CD4-positive, alpha-beta T cell treated with Interleukin-4 for 1 hour (primary cell): Measurements from ENCODE around the gene PTF1A.

Experiments used
- DNase-seq, 2 donors: peaks; one replicate each; pipeline ENCODE4 v3.0.0-alpha.2; 2020 to 2022

PTF1A gene

DNA sequence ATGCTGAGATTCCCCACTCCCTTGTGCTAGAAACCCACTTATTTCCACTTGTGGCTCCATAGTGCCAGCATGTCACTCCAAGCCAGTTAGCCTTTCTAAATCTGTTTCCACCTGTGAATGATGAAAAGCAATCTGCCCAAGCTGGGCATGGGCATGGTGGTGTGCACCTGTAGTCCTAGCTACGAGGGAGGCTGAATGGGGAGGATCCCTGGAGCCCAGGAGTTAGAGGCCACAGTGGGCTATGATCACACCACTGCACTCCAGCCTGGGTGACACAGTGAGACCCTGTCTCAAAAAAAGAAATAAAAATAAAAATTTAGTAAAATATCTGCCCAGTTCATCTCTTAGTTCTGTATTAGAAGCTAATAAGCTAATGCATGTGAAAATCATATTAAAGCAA, 5.0 kb upstream of the PTF1A start:
- no peak for DNase-seq

DNA sequence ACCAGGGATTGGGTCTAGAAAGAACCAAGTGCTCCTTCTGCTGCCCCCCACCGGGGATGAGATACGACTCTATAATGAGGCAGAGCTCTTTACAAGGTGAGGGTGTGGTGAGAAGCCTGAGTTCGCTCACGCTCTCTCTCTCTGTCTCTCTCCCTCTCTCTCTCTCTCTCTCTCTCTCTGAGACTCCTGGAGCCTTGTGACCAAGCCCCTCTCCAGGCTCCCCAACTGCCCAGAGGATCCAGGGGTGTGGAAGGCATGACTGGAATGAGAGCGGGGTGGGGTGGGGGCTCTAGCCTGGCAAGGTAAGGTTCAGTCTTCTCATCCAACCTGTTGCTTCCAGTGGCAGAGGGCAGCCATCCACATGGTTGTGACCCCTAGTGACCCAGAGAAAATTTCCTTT, 3.1 kb upstream of the PTF1A start:
- no peak for DNase-seq

DNA sequence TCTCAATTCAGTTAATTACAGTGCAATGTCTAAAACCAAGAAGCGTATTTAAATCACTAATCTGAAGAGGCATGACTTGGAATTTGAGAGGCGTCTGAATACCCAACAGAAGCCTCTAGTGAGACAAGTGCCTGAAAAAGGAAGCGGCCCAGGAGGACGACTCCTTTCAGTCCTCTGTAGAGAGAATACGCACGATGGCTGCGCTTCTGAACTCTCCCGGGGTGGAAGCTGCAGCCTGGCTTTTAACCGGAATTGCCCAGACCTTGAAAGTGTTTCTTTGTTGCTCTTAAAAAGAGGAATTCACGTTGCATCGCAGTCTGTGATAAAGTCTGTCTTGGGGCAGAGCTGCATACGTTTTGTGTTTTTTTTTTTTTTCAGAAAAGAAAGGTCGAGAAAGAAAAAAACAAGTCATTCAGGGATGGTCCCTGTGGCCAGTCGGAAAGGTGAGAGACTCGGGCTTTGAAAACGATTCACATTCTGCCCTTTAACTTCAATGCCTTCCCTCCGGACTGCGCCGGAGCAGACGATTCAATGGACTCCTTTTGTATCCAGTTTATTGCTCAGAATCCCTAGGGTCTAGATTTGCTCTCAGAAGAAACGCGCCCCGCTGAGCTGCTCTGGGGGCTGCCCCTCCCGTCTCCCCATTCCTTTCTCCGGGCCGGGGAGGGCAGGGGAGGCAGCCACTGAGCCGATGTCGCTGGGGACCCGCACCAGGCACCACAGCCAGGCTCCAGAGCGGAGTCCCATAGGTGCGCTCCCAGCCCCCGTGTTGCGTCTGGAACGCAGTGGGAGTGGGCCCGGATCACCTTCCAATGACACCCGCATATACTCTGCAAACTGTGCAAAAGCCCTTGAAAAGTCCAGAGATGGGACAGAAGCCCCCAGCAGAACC, 994 bp upstream of the PTF1A start:
- DNase-seq = no peak

DNA sequence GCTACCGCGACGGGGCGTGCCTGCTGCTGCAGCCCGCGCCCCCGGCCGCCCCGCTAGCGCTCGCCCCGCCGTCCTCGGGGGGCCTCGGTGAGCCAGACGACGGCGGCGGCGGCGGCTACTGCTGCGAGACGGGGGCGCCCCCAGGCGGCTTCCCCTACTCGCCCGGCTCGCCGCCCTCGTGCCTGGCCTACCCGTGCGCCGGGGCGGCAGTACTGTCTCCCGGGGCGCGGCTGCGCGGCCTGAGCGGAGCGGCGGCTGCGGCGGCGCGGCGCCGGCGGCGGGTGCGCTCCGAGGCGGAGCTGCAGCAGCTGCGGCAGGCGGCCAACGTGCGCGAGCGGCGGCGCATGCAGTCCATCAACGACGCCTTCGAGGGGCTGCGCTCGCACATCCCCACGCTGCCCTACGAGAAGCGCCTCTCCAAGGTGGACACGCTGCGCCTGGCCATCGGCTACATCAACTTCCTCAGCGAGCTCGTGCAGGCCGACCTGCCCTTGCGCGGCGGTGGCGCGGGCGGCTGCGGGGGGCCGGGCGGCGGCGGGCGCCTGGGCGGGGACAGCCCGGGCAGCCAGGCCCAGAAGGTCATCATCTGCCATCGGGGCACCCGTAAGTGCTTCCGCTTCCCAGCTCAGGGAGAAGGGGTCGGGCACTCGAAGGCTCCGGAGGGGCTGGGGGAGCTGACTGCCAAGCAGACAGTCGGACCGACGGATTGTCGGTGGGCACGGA, 761 bp downstream of the PTF1A start:
- DNase-seq = no peak

DNA sequence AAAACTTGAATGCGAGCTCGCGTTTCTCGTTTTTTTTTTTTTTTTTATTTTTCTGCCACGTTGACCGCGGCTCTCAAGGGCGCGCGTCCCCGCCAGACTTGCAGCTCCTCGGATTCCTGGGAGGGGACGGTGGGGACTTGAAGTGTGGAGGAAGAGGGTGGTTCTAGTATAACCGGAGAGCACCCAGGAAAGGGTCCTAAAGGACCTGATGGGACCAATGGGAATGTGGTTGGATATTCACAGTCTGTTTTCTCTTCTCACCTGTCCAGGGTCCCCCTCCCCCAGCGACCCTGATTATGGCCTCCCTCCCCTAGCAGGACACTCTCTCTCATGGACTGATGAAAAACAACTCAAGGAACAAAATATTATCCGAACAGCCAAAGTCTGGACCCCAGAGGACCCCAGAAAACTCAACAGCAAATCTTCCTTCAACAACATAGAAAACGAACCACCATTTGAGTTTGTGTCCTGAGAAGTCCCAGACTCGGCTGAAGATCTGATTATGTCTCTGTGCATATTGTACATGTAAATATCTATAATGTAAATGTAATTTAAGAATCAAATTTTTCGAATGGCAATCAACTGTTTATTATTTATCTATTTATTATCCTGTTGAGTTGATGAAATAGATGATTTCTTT, 1.4 kb downstream of the PTF1A start:
- no peak for DNase-seq

DNA sequence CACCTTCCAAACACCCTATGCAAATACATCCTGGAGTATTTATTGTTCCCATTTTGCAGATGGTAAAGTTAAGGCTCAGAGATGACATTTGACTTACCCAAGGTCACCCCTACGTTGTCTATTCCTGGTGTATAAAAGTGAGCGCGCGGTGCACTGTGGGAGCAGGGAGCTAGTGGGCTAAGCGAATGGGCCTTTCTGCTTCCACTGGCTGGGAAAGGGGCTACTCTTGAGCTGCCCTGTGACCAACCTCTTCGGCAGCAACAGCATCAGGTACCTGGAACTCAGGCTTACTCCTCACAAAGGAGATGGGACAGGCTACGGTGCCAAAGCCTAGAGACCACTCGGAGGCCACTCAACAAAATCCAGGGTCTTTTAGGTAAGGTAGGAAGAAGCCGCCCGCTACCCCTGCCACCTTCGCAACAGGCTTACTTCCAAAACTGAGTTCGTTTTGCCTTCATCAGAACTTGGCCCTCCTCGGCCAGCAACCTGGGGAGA, 2.4 kb downstream of the PTF1A start:
- no peak for DNase-seq

DNA sequence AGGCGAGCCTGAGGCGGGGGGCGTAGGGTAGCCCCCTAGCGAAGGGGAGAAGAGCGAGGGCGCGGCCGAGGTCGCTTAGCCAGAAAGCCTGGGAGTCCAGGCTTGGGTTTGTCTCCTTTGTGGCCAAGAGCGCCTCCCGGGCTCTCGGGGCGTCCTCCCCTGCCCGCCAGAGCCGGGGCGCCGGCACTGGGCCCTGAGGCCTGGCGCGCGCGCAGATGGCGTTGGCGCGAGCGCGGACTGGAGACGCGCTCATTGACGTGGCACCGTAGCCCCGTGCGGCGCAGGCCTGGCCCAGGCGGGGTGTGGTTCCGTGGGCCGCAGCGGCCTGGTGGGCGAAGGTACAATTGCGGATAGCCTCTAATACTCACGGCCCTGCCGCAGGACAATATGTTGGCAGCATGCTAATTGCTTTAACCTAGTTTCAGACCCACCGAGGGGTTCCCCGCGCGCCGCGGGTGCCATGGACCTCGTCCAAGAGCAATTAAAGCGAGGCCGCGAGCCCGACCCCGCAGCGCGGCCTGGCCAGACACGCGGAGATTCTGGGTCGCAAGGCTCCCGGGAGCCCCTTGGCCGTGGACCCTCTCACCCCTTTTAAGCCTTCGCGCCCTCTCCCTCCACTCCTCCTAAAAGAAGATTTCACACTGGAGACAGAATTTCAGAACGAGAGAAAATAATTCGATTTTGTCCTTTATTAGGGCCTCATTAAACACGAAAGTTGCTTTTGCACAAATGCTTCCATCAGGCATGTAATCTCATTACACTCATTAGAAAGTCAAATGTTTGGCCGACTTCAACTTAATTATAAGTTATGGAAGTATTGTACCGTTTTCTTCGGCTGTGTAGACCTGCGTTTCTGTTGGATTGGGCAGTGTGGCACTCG, 3.1 kb downstream of the PTF1A start:
- no peak for DNase-seq

DNA sequence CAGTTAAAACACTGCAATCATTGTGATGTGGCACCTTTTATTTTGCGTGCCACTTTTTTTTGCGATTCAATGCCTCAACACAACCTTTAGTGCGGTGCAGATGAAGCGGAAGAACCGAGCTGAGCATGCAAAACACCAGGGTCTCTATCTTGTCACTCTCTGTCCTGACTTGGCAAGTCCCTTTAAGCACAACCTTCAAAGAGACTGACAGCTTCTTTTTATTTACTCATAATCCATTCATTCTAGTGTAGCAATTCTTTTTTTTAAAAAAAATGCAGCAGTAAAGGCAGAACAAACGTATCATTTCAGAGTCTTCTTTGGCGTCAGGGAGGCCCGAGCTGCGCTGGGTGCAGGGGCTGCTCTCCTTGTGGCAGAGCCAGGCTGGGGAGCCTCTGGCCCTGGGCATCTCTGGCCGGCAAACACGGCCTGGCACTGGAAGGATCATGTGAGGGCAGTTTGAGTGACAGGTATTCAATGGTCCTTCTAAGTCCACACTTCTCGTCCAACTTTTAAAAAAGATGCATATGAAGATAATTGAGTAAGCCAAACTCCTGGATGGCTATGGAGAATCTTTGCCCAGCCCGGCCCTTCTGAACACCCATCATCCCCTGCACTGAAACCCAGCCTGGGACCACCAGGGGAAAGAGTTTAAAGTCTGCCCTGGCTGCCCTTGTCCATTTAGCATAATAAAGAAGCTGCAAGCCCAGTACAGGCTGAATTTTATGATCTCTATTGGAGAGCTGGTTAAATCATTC, 3.9 kb downstream of the PTF1A start:
- no peak for DNase-seq

DNA sequence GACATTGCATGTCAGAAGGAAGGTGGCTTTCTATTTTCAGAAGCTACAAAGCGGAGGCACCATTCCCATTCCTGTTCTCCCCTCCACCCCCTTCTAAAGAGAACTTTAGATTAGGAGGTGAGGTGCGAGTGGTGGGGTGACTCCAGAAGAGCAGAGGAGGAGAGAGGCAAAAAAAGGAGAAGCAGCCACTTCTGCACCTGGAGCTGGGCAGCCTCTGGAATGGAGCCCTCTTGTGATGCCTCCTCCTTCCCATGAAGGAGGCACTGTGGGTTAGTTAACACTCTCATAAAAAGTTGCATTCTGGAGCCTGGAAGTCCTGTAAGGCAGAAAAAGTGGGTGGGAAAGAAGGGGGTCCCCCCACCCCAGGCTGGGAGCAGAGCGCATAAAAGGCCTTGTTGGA, 4.8 kb downstream of the PTF1A start:
- no peak for DNase-seq

DNA sequence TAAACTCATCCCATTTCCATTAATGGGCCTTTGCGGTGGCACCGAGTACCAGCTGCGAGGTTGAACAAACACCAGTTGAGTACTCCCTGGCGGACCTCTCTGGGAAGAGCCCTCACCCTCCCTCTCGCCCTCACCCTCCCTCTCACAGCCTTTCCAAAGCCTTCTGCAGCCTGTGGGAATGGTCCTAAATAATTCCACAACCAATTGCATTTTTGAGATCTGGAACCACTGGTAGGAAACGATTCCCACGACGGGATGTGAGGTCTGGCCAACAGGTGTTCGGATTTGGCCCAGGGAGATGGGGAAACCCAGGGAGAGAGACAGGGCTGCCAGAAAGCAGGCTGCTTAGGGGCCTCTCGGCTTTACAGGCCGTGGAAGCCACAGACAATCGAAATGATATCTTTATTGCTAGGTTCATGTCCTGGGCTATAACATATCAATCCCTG, 5.3 kb downstream of the PTF1A start:
- DNase-seq = no peak

DNA sequence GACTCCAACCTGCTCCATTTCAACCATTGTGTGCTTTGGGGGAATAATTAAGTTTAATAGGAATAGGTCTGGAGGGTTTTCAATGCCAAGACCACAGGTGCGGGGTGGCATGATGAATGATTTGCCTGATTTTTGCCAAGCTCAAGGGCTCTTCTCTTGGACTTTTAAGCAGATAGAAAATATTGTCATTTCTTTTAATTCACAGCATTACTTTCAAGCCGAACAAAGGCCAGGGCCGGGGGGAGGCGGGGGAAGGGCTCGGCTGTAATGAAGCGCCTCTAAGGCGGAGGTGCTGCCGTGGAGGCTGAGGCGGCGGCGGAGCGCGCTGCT, 6.5 kb downstream of the PTF1A start:
- DNase-seq = no peak

DNA sequence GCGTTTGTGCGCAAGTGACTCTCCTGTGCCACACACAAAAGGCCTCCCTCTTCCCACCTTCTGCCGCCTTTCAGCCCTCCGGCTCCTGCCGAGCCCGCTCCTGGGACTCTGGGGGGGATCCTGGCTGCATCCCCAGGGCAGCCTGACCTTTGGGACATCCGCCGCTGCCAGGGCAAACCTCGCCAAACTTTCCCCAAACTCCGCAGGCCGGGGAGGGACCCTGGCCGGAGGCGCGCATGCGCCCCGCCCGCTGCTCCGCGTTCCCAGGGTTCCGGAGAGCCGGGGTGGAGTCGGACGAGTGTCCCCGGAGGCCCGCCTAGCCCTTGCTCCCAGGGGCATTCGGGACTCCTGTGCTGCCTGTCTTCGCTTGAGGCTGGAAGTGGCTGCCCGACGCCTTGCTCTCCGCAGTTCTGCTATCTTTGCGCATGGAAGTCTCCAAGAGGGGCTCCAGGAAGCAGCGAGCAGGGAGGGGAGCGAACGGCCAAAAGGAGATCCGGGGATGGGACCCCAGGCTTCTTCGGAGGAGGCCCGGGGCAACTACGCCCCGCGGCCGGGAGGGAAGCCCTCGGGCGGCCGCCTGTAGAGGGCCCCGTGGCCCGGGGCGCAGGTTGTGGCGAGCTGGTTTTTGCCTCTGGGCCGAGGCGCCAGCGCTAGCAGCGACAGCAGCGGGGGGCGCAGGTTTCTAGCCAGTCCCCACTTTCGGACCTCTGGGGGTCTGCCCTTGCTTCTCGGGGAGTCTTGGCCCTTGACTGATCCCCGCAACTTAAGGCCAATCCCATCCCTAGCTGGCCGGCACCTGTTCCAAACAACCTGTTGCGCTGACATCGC, 7.0 kb downstream of the PTF1A start:
- no peak for DNase-seq

DNA sequence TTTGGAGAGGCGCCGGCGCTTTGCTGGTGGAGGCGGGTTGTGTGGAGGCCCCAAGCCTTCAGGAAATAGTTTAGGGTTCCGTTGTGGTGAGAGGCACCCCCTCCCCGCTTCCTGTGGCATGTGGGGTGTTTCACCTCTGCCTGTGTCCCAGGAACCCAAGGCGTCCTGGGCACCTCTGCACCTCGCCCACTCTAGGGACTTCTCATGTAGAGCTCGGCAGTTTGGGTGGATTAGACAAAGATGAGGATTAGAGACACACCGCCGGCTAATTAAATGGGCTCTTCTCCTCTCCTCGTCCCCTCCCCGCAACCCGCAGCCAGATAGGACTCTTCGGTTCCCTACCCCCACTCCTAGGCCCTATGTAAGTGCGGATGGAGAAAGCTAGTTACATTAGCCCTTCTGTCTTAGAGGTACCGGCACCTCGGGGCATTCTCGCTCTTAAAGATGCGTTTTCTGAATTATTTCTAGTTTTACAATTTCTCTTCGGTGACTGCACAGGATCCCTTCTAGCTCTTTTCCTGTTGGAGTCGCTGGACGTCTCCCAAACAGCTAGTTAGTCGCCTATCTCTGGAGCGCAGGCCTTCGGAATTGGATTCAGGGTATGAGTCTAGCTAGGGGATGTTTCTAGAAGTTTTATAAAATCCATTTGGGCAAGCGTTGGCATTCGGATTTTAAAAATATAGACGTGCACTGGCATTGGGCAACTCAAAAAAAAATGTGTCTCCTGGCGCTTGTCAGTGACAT, 7.8 kb downstream of the PTF1A start:
- DNase-seq = no peak

DNA sequence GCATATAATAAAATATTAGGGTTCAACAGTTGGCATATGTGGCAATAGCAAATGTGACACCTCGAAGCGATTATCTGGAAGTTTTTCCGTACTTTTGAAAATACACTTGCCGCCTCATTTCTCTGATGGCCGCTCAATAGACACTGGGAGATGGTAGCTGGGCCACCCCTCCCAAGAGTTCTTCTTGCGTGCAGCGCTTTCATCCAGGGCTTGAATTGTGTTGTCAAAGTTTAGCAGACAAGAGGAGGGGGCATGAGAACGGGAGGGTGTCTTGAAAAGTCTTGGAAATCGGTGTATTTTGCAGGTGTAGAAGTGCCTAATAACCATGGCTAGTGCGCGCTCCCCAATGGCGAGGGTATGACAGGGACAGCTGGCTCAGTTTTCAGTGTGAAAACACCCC, 8.5 kb downstream of the PTF1A start:
- no peak for DNase-seq

DNA sequence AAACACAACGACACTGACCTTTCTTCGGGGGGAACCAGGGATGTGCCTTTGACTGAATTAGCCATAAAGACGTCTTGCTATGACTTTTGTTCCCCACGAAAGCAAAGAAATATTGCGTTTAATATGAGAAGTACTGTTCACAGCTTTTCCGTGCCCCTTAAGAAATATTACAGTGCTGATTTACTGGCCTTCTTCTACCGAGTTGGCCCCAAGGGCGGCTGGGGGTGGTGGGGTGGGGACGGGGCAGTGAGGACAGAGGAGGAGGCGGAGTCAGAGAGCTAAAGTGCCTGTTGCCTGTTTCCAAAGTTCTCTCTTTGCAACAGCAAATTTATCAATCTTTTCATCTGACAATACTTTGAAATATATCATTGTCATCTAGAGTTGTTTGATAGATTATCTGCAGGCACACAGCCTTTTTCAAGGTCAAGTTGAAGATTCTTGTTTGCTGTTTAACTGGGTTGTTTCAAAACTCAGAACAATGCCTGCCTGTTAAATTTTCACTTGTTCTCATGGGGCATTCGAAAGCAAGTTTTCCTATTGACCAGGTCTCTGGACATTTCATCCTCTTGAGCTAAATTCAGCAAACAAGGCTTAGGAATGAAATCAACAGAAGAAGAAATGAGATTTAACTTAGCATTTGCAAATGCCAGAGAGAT, 9.0 kb downstream of the PTF1A start:
- DNase-seq = no peak

DNA sequence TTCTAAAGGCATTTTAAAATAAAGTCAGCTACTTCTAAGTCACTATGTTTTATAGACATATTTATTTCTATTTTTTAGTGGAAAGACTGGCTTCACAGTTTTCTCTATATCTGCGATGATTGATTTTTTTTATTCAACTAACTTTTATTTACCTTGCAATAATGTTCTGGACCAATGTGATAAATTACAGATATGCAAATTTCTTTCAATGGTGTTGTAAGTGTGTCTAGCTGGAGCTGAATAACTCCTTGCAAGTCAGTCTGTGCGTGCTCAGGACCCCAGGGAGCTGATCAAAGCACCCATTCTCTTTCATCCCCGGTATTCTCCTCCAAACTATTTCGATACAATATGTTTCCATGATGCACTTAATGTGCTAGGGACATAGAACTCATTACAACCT, 9.7 kb downstream of the PTF1A start:
- DNase-seq = no peak

DNA sequence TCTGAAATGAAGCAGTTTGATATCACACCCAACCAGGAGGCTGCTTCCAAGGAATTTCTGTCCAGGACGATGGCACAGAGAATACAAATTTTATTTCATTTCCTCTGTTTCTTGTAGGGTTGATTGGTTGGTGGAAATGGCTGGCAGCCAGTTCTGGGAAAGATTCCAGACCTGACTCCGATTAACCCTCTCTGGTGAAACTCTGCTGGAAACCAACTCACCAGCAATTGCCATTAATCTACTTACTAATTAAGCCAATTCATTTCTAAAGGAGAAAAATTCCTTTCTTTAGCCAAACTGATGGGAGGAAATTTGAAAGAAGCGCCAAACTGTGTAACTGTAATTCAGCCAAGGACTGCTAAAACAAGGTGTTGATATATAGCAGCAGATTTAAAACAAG, 10.7 kb downstream of the PTF1A start:
- no peak for DNase-seq

DNA sequence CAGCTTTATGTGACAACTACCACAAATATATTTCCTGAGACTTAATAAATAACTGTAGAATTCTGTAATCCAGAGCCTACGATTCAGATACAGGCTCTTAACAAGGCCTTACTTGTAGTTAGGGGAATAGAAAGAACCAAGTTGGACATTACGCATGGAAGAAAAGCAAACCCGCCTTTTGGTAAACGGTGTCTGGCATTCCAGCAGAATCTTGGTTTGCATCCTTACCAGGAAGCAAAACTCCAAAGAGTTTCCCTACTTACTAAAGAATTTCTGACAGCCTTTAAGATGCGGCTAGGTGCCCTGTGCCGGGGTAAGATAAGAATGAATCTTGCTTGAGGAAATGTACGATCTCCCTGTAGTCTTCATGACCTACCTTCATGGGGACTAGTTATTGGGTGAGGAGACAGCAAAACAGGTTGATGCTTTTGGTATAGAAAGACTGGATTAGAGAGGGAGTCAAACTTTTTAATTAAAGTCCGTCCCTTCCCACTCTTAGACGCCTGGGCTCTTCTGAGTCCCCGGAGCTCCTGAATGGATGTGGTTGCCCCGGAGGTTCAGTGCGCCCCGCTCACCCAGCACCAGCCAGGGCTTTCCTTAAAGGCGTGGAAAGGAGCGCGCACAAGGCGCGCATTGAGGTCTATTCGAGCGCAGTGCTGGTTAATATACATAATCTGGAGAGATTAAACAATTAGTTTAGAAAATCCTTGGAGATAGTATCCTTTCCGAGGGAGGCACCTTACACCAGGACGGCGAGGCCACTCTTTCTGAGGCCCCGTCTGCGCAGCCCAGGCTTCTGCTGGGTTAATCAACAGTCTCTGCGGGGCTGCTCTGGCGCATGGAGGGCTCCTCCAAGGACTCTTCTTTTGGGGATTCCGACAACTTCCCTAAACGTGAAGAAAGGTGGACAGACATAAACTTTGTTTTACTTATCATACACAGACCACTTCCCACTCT, 11.5 kb downstream of the PTF1A start:
- no peak for DNase-seq

DNA sequence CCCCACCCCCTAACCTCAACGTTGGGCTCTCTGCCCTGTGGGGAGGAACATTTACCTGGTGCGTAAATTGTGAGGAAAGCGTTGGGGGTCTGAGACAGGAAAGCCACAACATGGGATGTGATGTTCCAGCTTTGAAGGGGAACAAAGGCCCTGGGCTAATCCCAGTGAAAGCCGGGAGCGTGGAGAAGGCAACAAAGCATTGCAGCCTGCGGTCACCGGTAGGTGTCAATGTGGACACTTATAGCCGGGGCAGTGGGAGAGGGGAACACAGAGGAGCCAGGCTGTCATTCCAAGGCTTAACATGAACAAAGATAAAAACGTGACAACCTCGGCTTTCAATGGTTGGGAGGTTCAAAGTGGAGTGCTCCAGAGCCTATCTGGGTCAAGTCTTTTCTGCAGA, 12.7 kb downstream of the PTF1A start:
- DNase-seq = no peak
